Colon (tissue), 2 donors: ENCODE measurements around the gene CNTN5.

ENCODE experiments used
- FAIRE-seq: peaks from 2 replicates; lab custom pipeline; 2012; peaks lifted over from hg19 to GRCh38; lab: Jason Lieb, UNC
- donor health status: control.
- donor health status: control.

CNTN5 gene

GRCh38 chr11:99383648-99384245, 363.0 kb downstream of the CNTN5 start:
- FAIRE-seq: no peak

- no peak for FAIRE-seq
Measured at GRCh38 chr11:99391245-99391644, 370.5 kb downstream of the CNTN5 start.

- FAIRE-seq: no peak
Measured at GRCh38 chr11:99406345-99406744, 385.6 kb downstream of the CNTN5 start.

GRCh38 chr11:99410636-99411035, 389.9 kb downstream of the CNTN5 start:
- FAIRE-seq: no peak

- no peak for FAIRE-seq
Measured at GRCh38 chr11:99418927-99419720, 398.4 kb downstream of the CNTN5 start.

- FAIRE-seq: no peak
Measured at GRCh38 chr11:99419991-99420390, 399.2 kb downstream of the CNTN5 start.

GRCh38 chr11:99422581-99423427, 402.1 kb downstream of the CNTN5 start:
- no peak for FAIRE-seq

- no peak for FAIRE-seq
Measured at GRCh38 chr11:99423428-99423983, 402.8 kb downstream of the CNTN5 start.

- no peak for FAIRE-seq
Measured at GRCh38 chr11:99424313-99425084, 403.8 kb downstream of the CNTN5 start.

GRCh38 chr11:99425596-99425995, 404.8 kb downstream of the CNTN5 start:
- no peak for FAIRE-seq

GRCh38 chr11:99432677-99433076, 411.9 kb downstream of the CNTN5 start:
- no peak for FAIRE-seq

GRCh38 chr11:99443276-99443675, 422.5 kb downstream of the CNTN5 start:
- FAIRE-seq: no peak

GRCh38 chr11:99446400-99446799, 425.7 kb downstream of the CNTN5 start:
- no peak for FAIRE-seq

GRCh38 chr11:99449345-99449744, 428.6 kb downstream of the CNTN5 start:
- no peak for FAIRE-seq

- FAIRE-seq: no peak
Measured at GRCh38 chr11:99452075-99452474, 431.3 kb downstream of the CNTN5 start.

GRCh38 chr11:99461913-99462312, 441.2 kb downstream of the CNTN5 start:
- no peak for FAIRE-seq

GRCh38 chr11:99464985-99465384, 444.2 kb downstream of the CNTN5 start:
- no peak for FAIRE-seq

- FAIRE-seq: no peak
Measured at GRCh38 chr11:99489581-99489980, 468.8 kb downstream of the CNTN5 start.

- no peak for FAIRE-seq
Measured at GRCh38 chr11:99494065-99494464, 473.3 kb downstream of the CNTN5 start.

- FAIRE-seq: no peak
Measured at GRCh38 chr11:99501655-99502054, 480.9 kb downstream of the CNTN5 start.

- no peak for FAIRE-seq
Measured at GRCh38 chr11:99505316-99505715, 484.6 kb downstream of the CNTN5 start.

GRCh38 chr11:99505831-99506230, 485.1 kb downstream of the CNTN5 start:
- no peak for FAIRE-seq
